ENCODE data around the gene JOSD1.

The JOSD1 gene

GRCh38 chr22:38720350-38720749 lies 19.6 kb upstream of the JOSD1 start:
- Histone ChIP-seq H2BK15ac (replicated peaks; ENCODE audit: low read depth) (no peak overlapping the region), H2AK5ac (ENCODE audit: low read length) (no peak overlapping the region), H3K4me3 (ENCODE audit: low read length) (no peak overlapping the region), H3K18ac (ENCODE audit: low read length) (no peak overlapping the region), H3K56ac (ENCODE audit: low read length) (no peak overlapping the region), H2BK5ac (ENCODE audit: low read length) (no peak overlapping the region), H3K27ac (ENCODE audit: low read depth, low read length) (no peak overlapping the region), H3K79me1 (ENCODE audit: low read length) (peaks cover 8% of the 10 kb centered on the region), H2BK120ac (ENCODE audit: low read depth, low read length) (no peak overlapping the region), H3K4me2 (ENCODE audit: low read length) (no peak overlapping the region), H3K4ac (ENCODE audit: low read depth, low read length) (no peak overlapping the region), H3K79me2 (ENCODE audit: control insufficient read depth, insufficient read depth, low read length) (peaks cover 5% of the 10 kb centered on the region), H3K9ac (ENCODE audit: low read length) (no peak overlapping the region), H3K36me3 (ENCODE audit: control insufficient read depth, insufficient read depth, low read length) (peaks cover 7% of the 10 kb centered on the region), H3K27me3 (ENCODE audit: insufficient read depth, low read length, poor library complexity) (no peaks in the 10 kb centered on the region), H4K5ac (ENCODE audit: low read length) (no peak overlapping the region), H3K23ac (ENCODE audit: low read length) (no peak overlapping the region), H3K4me1 (ENCODE audit: control insufficient read depth, low read depth, low read length) (no peaks in the 10 kb centered on the region), H4K8ac (ENCODE audit: low read depth, low read length) (no peak overlapping the region)
- WGBS (ENCODE audit: extremely low coverage, insufficient coverage, low lambda C conversion rate): no CpG with 5 or more reads among the region's 3 CpGs
- DNase-seq: no peak

GRCh38 chr22:38719196-38719595 lies 18.5 kb upstream of the JOSD1 start:
- peaks cover 4% of the 10 kb centered on the region for H3K36me3 ChIP-seq (ENCODE audit: control insufficient read depth, insufficient read depth, low read length)
- H3K27me3 ChIP-seq (ENCODE audit: insufficient read depth, low read length, poor library complexity): no peaks in the 10 kb centered on the region
- no peak overlapping the region for H2AK5ac ChIP-seq (ENCODE audit: low read length)
- peaks cover 4% of the 10 kb centered on the region for H3K4me1 ChIP-seq (ENCODE audit: control insufficient read depth, low read depth, low read length)
- no peak for DNase-seq
- no peak overlapping the region for H3K23ac ChIP-seq (ENCODE audit: low read length)
- H4K8ac ChIP-seq (ENCODE audit: low read depth, low read length): no peak overlapping the region
- WGBS (ENCODE audit: extremely low coverage, insufficient coverage, low lambda C conversion rate): no CpG with 5 or more reads among the region's 6 CpGs
- no peak overlapping the region for H3K9ac ChIP-seq (ENCODE audit: low read length)
- H2BK120ac ChIP-seq (ENCODE audit: low read depth, low read length): no peak overlapping the region
- H3K4me2 ChIP-seq (ENCODE audit: low read length): no peak overlapping the region
- no peak overlapping the region for H3K56ac ChIP-seq (ENCODE audit: low read length)
- H3K18ac ChIP-seq (ENCODE audit: low read length): no peak overlapping the region
- H2BK15ac ChIP-seq (replicated peaks; ENCODE audit: low read depth): no peak overlapping the region
- H3K4me3 ChIP-seq (ENCODE audit: low read length): no peak overlapping the region
- no peak overlapping the region for H3K27ac ChIP-seq (ENCODE audit: low read depth, low read length)
- no peak overlapping the region for H2BK5ac ChIP-seq (ENCODE audit: low read length)
- H3K79me1 ChIP-seq (ENCODE audit: low read length): peaks cover 18% of the 10 kb centered on the region
- peaks cover 16% of the 10 kb centered on the region for H3K79me2 ChIP-seq (ENCODE audit: control insufficient read depth, insufficient read depth, low read length)
- no peak overlapping the region for H4K5ac ChIP-seq (ENCODE audit: low read length)
- H3K4ac ChIP-seq (ENCODE audit: low read depth, low read length): no peak overlapping the region

- H3K27ac ChIP-seq (ENCODE audit: low read depth, low read length): no peak overlapping the region
- no CpG with 5 or more reads among the region's 6 CpGs for WGBS (ENCODE audit: extremely low coverage, insufficient coverage, low lambda C conversion rate)
These were observed 17.7 kb upstream of the JOSD1 start for GRCh38 chr22:38718414-38718813.

GRCh38 chr22:38717244-38717643 lies 16.5 kb upstream of the JOSD1 start:
- no peak overlapping the region for H2BK15ac ChIP-seq (replicated peaks; ENCODE audit: low read depth)
- H4K5ac ChIP-seq (ENCODE audit: low read length): no peak overlapping the region
- no peak overlapping the region for H4K8ac ChIP-seq (ENCODE audit: low read depth, low read length)
- H3K36me3 ChIP-seq (ENCODE audit: control insufficient read depth, insufficient read depth, low read length): peaks cover 1% of the 10 kb centered on the region
- no peak overlapping the region for H3K27ac ChIP-seq (ENCODE audit: low read depth, low read length)
- H3K27me3 ChIP-seq (ENCODE audit: insufficient read depth, low read length, poor library complexity): no peaks in the 10 kb centered on the region
- no peak overlapping the region for H2BK5ac ChIP-seq (ENCODE audit: low read length)
- peaks cover 26% of the 10 kb centered on the region for H3K79me1 ChIP-seq (ENCODE audit: low read length)
- WGBS (ENCODE audit: extremely low coverage, insufficient coverage, low lambda C conversion rate): no CpG with 5 or more reads among the region's 6 CpGs
- no peak overlapping the region for H3K4me2 ChIP-seq (ENCODE audit: low read length)
- no peak overlapping the region for H2BK120ac ChIP-seq (ENCODE audit: low read depth, low read length)
- H2AK5ac ChIP-seq (ENCODE audit: low read length): no peak overlapping the region
- no peak overlapping the region for H3K9ac ChIP-seq (ENCODE audit: low read length)
- H3K23ac ChIP-seq (ENCODE audit: low read length): no peak overlapping the region
- no peak overlapping the region for H3K4me3 ChIP-seq (ENCODE audit: low read length)
- H3K4me1 ChIP-seq (ENCODE audit: control insufficient read depth, low read depth, low read length): peaks cover 18% of the 10 kb centered on the region
- H3K79me2 ChIP-seq (ENCODE audit: control insufficient read depth, insufficient read depth, low read length): peaks cover 32% of the 10 kb centered on the region
- H3K4ac ChIP-seq (ENCODE audit: low read depth, low read length): no peak overlapping the region
- H3K56ac ChIP-seq (ENCODE audit: low read length): no peak overlapping the region
- no peak for DNase-seq
- no peak overlapping the region for H3K18ac ChIP-seq (ENCODE audit: low read length)

More at GRCh38 chr22:38718414-38718813, 17.7 kb upstream of the JOSD1 start:
- peaks cover 19% of the 10 kb centered on the region for H3K79me1 ChIP-seq (ENCODE audit: low read length)
- no peak overlapping the region for H3K56ac ChIP-seq (ENCODE audit: low read length)
- no peak overlapping the region for H3K23ac ChIP-seq (ENCODE audit: low read length)
- H3K4me2 ChIP-seq (ENCODE audit: low read length): no peak overlapping the region
- no peak overlapping the region for H2AK5ac ChIP-seq (ENCODE audit: low read length)
- H4K8ac ChIP-seq (ENCODE audit: low read depth, low read length): no peak overlapping the region
- peaks cover 3% of the 10 kb centered on the region for H3K36me3 ChIP-seq (ENCODE audit: control insufficient read depth, insufficient read depth, low read length)
- no peak overlapping the region for H4K5ac ChIP-seq (ENCODE audit: low read length)
- H3K4me3 ChIP-seq (ENCODE audit: low read length): no peak overlapping the region
- peaks cover 9% of the 10 kb centered on the region for H3K4me1 ChIP-seq (ENCODE audit: control insufficient read depth, low read depth, low read length)
- H3K18ac ChIP-seq (ENCODE audit: low read length): no peak overlapping the region
- H3K4ac ChIP-seq (ENCODE audit: low read depth, low read length): no peak overlapping the region
- no peak overlapping the region for H3K9ac ChIP-seq (ENCODE audit: low read length)
- H3K79me2 ChIP-seq (ENCODE audit: control insufficient read depth, insufficient read depth, low read length): peaks cover 22% of the 10 kb centered on the region
- H2BK5ac ChIP-seq (ENCODE audit: low read length): no peak overlapping the region
- H3K27me3 ChIP-seq (ENCODE audit: insufficient read depth, low read length, poor library complexity): no peaks in the 10 kb centered on the region
- H2BK15ac ChIP-seq (replicated peaks; ENCODE audit: low read depth): no peak overlapping the region
- no peak overlapping the region for H2BK120ac ChIP-seq (ENCODE audit: low read depth, low read length)
- peak; percentile 88 for DNase-seq

- WGBS (ENCODE audit: extremely low coverage, insufficient coverage, low lambda C conversion rate): no CpG with 5 or more reads among the region's 9 CpGs
- no peak for DNase-seq
- peaks cover 32% of the 10 kb centered on the region for H3K79me2 ChIP-seq (ENCODE audit: control insufficient read depth, insufficient read depth, low read length)
- H2BK120ac ChIP-seq (ENCODE audit: low read depth, low read length): no peak overlapping the region
- no peak overlapping the region for H3K9ac ChIP-seq (ENCODE audit: low read length)
- H2BK15ac ChIP-seq (replicated peaks; ENCODE audit: low read depth): no peak overlapping the region
- no peaks in the 10 kb centered on the region for H3K27me3 ChIP-seq (ENCODE audit: insufficient read depth, low read length, poor library complexity)
- H3K4me3 ChIP-seq (ENCODE audit: low read length): no peak overlapping the region
- H3K27ac ChIP-seq (ENCODE audit: low read depth, low read length): no peak overlapping the region
- H3K4me1 ChIP-seq (ENCODE audit: control insufficient read depth, low read depth, low read length): peaks cover 21% of the 10 kb centered on the region
- H3K4ac ChIP-seq (ENCODE audit: low read depth, low read length): no peak overlapping the region
- H4K5ac ChIP-seq (ENCODE audit: low read length): no peak overlapping the region
- H3K23ac ChIP-seq (ENCODE audit: low read length): no peak overlapping the region
- no peak overlapping the region for H4K8ac ChIP-seq (ENCODE audit: low read depth, low read length)
- H2BK5ac ChIP-seq (ENCODE audit: low read length): no peak overlapping the region
- H3K18ac ChIP-seq (ENCODE audit: low read length): no peak overlapping the region
- no peak overlapping the region for H3K56ac ChIP-seq (ENCODE audit: low read length)
- H3K4me2 ChIP-seq (ENCODE audit: low read length): no peak overlapping the region
- H2AK5ac ChIP-seq (ENCODE audit: low read length): no peak overlapping the region
- H3K36me3 ChIP-seq (ENCODE audit: control insufficient read depth, insufficient read depth, low read length): peaks cover 1% of the 10 kb centered on the region
- peaks cover 26% of the 10 kb centered on the region for H3K79me1 ChIP-seq (ENCODE audit: low read length)
These were observed 16.1 kb upstream of the JOSD1 start for GRCh38 chr22:38716826-38717225.

GRCh38 chr22:38716271-38716670 lies 15.5 kb upstream of the JOSD1 start:
- peaks cover 1% of the 10 kb centered on the region for H3K36me3 ChIP-seq (ENCODE audit: control insufficient read depth, insufficient read depth, low read length)
- H3K56ac ChIP-seq (ENCODE audit: low read length): no peak overlapping the region

More at GRCh38 chr22:38716271-38716670, 15.5 kb upstream of the JOSD1 start:
- H3K27ac ChIP-seq (ENCODE audit: low read depth, low read length): no peak overlapping the region
- no peak overlapping the region for H3K23ac ChIP-seq (ENCODE audit: low read length)
- H3K27me3 ChIP-seq (ENCODE audit: insufficient read depth, low read length, poor library complexity): no peaks in the 10 kb centered on the region
- no peak overlapping the region for H4K8ac ChIP-seq (ENCODE audit: low read depth, low read length)
- H3K79me1 ChIP-seq (ENCODE audit: low read length): peaks cover 26% of the 10 kb centered on the region
- H2AK5ac ChIP-seq (ENCODE audit: low read length): no peak overlapping the region
- peaks cover 32% of the 10 kb centered on the region for H3K79me2 ChIP-seq (ENCODE audit: control insufficient read depth, insufficient read depth, low read length)
- H2BK15ac ChIP-seq (replicated peaks; ENCODE audit: low read depth): no peak overlapping the region
- H3K9ac ChIP-seq (ENCODE audit: low read length): no peak overlapping the region
- H2BK5ac ChIP-seq (ENCODE audit: low read length): no peak overlapping the region
- no peak overlapping the region for H3K18ac ChIP-seq (ENCODE audit: low read length)
- WGBS (ENCODE audit: extremely low coverage, insufficient coverage, low lambda C conversion rate): no CpG with 5 or more reads among the region's 10 CpGs
- no peak overlapping the region for H2BK120ac ChIP-seq (ENCODE audit: low read depth, low read length)
- no peak overlapping the region for H4K5ac ChIP-seq (ENCODE audit: low read length)
- H3K4me3 ChIP-seq (ENCODE audit: low read length): no peak overlapping the region
- peaks cover 21% of the 10 kb centered on the region for H3K4me1 ChIP-seq (ENCODE audit: control insufficient read depth, low read depth, low read length)
- DNase-seq: no peak
- no peak overlapping the region for H3K4me2 ChIP-seq (ENCODE audit: low read length)
- no peak overlapping the region for H3K4ac ChIP-seq (ENCODE audit: low read depth, low read length)
